GM12874 (cell line): ENCODE data around the gene LRGUK.

Experiments used
- CTCF ChIP-seq: IDR thresholded peaks from 2 replicates; pipeline ENCODE4 v1.5.1; 2011; ENCODE audit warnings: low read depth, mild to moderate bottlenecking, control low read depth, low read length, moderate library complexity; ENCODE audit not compliant: insufficient read depth

The LRGUK gene

DNA sequence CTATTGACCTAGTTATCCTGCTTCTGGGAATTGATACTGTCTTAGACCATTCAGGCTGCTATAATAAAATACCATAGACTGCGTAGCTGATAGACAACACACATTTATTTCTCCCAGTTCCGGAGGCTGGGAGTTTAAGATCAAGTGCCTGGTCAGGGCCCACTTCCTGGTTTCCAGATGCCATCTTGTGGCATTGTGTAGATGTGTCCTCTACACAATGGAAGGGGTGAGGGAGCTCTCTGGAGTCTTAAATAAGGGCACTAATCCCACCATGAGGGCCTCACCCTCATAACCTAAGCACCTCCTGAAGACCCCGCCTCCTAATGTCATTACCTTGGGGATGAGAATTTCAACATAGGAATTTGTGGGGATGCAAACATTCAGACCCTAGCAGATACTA is 127.2 kb downstream of the LRGUK start:
- TF ChIP-seq CTCF = no peak

GRCh38 chr7:134255814-134256213 is 128.7 kb downstream of the LRGUK start:
- no peak for TF ChIP-seq CTCF

DNA sequence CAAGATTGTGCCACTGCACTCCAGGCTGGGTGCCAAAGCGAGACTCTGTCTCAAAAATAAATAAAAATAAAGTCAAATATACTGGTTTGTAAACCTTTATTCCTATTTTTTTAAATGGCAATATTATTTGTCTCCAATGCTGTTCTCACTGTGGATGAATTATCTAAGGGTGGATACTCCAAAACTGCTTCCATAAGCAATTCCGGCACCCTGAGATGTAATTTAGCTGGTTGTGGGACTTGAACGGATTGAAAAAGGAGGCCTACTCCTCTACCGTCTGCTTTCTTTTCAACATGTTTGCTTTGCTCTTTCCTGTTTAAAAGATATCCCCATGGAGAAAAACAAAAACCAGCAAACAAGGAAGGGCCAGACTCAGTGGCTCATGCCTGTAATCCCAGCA is 135.2 kb downstream of the LRGUK start:
- TF ChIP-seq CTCF = no peak

DNA sequence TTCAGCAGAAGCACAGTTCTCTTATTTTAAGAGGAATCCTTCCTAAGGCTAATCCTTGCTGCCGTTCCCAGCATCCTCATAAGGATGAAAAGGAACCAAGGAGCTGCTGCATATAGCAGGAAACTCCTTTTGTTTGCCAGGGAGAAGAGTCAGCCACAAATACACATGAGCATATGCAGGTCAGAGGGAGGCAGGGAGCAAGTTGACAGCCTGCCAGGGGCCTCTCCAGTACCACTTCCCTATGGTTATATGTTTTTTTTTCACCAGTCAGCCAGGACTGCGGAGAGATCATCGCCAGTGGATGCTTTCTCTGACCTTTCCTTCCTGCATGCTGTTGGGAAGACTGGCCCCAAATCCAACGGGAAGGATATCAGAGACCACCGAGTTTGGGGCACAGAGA is 149.8 kb downstream of the LRGUK start:
- no peak for TF ChIP-seq CTCF

DNA sequence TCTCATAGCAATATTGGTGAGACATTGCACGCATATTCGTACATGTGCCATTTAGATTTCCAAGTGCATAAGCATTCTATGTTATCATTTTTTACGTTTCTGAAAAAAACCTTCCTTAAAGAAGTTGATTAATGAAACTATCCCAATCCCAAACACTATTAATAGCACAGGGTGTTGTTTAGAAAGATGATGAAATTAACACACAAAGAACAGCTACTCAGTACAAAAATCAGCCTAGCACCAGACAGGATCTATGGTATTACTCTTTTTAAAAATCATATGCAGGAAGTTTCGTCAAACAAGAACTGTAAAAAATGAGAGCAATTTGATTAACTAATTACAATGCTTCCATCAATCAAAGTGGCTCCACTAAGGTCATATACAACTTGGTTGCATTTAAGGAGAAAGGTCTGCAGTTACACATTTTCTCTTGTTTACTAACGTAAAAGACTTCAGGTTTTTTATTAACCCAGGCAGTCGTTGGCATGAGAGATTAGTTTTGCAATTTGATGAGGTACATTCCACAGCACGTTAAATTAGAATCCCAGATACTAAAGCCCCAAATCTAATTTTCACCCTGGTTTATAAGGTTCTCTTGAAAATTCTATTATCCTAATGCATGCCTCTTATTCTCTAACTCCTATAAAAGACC is 151.5 kb downstream of the LRGUK start:
- TF ChIP-seq CTCF = no peak

- no peak for TF ChIP-seq CTCF
Observed at GRCh38 chr7:134279336-134279735, 152.2 kb downstream of the LRGUK start.

GRCh38 chr7:134279898-134280297 is 152.8 kb downstream of the LRGUK start:
- TF ChIP-seq CTCF = no peak

DNA sequence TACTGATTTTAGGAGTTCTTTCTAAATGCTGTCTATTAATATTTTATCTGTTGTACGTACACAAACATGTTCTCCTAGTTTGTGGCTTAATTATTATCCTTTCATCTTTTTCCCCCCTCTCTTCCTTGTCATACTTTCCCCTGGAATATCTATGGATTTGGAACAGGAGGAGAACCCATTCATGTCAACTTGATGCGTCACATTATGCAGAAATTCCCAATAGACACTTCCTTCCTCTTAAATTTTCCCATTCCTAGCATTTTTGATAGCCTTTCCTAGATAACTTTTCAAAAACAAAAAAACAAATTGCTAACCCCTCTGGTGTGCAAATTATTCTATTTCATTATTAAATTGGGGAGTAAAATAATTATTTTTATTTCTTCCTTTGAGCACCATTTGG is 153.4 kb downstream of the LRGUK start:
- TF ChIP-seq CTCF = no peak
